K562 (cell line): Measurements from ENCODE around the gene VNN1. TPM values are rescaled to one million over a fixed set of nuclear protein-coding genes. Genes with fewer than 3 reads are reported as not detected.

Experiments used
- ARNT ChIP-seq, 2 experiments: fragments of 450-650 bp; IDR thresholded peaks; 2 replicates each; pipeline ENCODE4 v1.6.1; 2016; ENCODE audit warnings: mild to moderate bottlenecking in 1 of 2
- FOXA1 ChIP-seq: fragments of 450-650 bp; IDR thresholded peaks from 2 replicates; pipeline ENCODE4 v1.6.1; 2016; ENCODE audit warnings: mild to moderate bottlenecking, borderline replicate concordance
- HOMEZ ChIP-seq: fragments of 250-450 bp; sonication (Bioruptor Pico); IDR thresholded peaks from 2 replicates; pipeline ENCODE4 v1.4.0; 2020; ENCODE audit warnings: mild to moderate bottlenecking, moderate library complexity
- LARP7 ChIP-seq: fragments of 450-650 bp; IDR thresholded peaks from 2 replicates; pipeline ENCODE4 v1.6.1; 2016
- MTA1 ChIP-seq: fragments of 450-650 bp; IDR thresholded peaks from 2 replicates; pipeline ENCODE4 v1.6.1; 2017; ENCODE audit warnings: borderline replicate concordance
- NR4A1 ChIP-seq, 2 experiments: fragments of 250-450 bp in 1 of 2; fragments of 450-650 bp in 1 of 2; sonication (Bioruptor Pico) in 1 of 2; IDR thresholded peaks; 2 replicates each; pipeline versions ENCODE4 v1.4.0 to v1.6.1; 2016 to 2020; ENCODE audit warnings: mild to moderate bottlenecking in 2 of 2, missing compliant biosample characterization in 1 of 2, missing genetic modification characterization in 1 of 2, moderate library complexity in 1 of 2
- TGIF2 ChIP-seq: sonication (generic); formaldehyde crosslinking; IDR thresholded peaks from 2 replicates; pipeline ENCODE4 v1.8.1; 2022; ENCODE audit warnings: mild to moderate bottlenecking, missing genetic modification reagents, moderate library complexity
- THAP12 ChIP-seq: fragments of 250-450 bp; sonication (Bioruptor Pico); IDR thresholded peaks from 2 replicates; pipeline ENCODE4 v1.9.0; 2021; ENCODE audit warnings: mild to moderate bottlenecking, inconsistent platforms
- THRB ChIP-seq: fragments of 450-650 bp; formaldehyde crosslinking; conservative IDR thresholded peaks from 2 replicates; pipeline ENCODE4 v1.4.0; 2022; ENCODE audit warnings: mild to moderate bottlenecking, missing genetic modification characterization
- ZBTB7A ChIP-seq: IDR thresholded peaks from 2 replicates; pipeline ENCODE4 v1.6.1; 2011; ENCODE audit warnings: low read depth, mild to moderate bottlenecking, low read length, moderate library complexity, borderline replicate concordance; ENCODE audit not compliant: control insufficient read depth
- ZNF318 ChIP-seq, 2 experiments: fragments of 450-650 bp; IDR thresholded peaks; 2 replicates each; pipeline ENCODE4 v1.6.1; 2016; ENCODE audit warnings: mild to moderate bottlenecking in 2 of 2, borderline replicate concordance in 1 of 2, low read depth in 1 of 2, moderate library complexity in 1 of 2
- ZNF436 ChIP-seq: fragments of 250-450, 450-650 bp; sonication (Bioruptor Pico); formaldehyde crosslinking; IDR thresholded peaks from 2 replicates; pipeline ENCODE4 v1.7.0; 2020; ENCODE audit warnings: mild to moderate bottlenecking
- polyA plus RNA-seq, 8 experiments: library from polyadenylated mRNA; depleted of rRNA in 4 of 8; stranded (reverse) in 5 of 8; unstranded in 3 of 8; fragments of >200 nt; fragmentation: Nextera tagmentation in 2 of 8; fragmentation: Illumina TruSeq in 1 of 8; extraction: Ambion mirVana in 2 of 8; extraction: Trizol in 1 of 8; gene quantifications; 2 replicates each; pipeline versions ENCODE4 v1.2.1 to v1.2.3, GENCODE V29; 2011 to 2014; ENCODE audit warnings: inconsistent platforms in 1 of 8, missing spikeins in 1 of 8
- total RNA-seq, 7 experiments: library from RNA; depleted of rRNA in 6 of 7; stranded (reverse); fragments of >200 nt in 6 of 7; fragmentation: Illumina TruSeq in 2 of 7; extraction: Trizol in 2 of 7; gene quantifications; 2 replicates each; pipeline versions ENCODE4 v1.2.1 to v1.2.3, GENCODE V29; 2011 to 2021; ENCODE audit warnings: low replicate concordance in 1 of 7

VNN1 gene
- total and polyA plus RNA-seq, 9 of the 15 experiments (the other 6 are each of a cell fraction or from before 2014, with no cell fraction given), result not detected

- TF ChIP-seq THAP12 (CRISPR knock-in tag) (no peak), HOMEZ (CRISPR knock-in tag) (no peak), LARP7 (no peak), ZNF436 (CRISPR knock-in tag) (no peak), NR4A1 (CRISPR knock-in tag; IDR thresholded peaks at IDR 0.05) (no peak), NR4A1 (tag; IDR thresholded peaks at IDR 0.05) (no peak), ARNT (IDR thresholded peaks at IDR 0.05) (no peak), MTA1 (no peak), THRB (CRISPR knock-in tag) (no peak), ZBTB7A (no peak), TGIF2 (CRISPR knock-in tag) (no peak), FOXA1 (no peak), ZNF318 (IDR thresholded peaks at IDR 0.05; ENCODE audit: borderline replicate concordance in 1 of 2, low read depth in 1 of 2) (no peak)
- TF ChIP-seq, all 486 proteins: peak for 4
These were observed 1.3 kb upstream of the VNN1 start (continued) for GRCh38 chr6:132715204-132715603.
